Measurements from ENCODE around the gene IL17RA.

GRCh38 chr22:17086296-17086695 is 1.5 kb downstream of the IL17RA start:
- TF ChIP-seq CTCF (conservative IDR thresholded peaks at IDR 0.05; ENCODE audit: low read length) (no peak), EZH2phosphoT487 (IDR thresholded peaks at IDR 0.05; ENCODE audit: borderline replicate concordance) (no peak)
